Mucosa of rectum (tissue), 2 donors: ENCODE measurements around the gene FYN.

ENCODE experiments used
- H3K27ac ChIP-seq, 2 donors: one replicate each; pipeline ENCODE4 v1.7.0; 2013; ENCODE audit warnings: inconsistent platforms in 2 of 2, low read depth in 2 of 2, low read length in 2 of 2
- H3K27me3 ChIP-seq, 2 donors: one replicate each; pipeline ENCODE4 v1.7.0; 2013; ENCODE audit warnings: low read length in 2 of 2; ENCODE audit not compliant: control insufficient read depth in 2 of 2, insufficient read depth in 2 of 2
- H3K36me3 ChIP-seq, 2 donors: one replicate each; pipeline ENCODE4 v1.7.0; 2013; ENCODE audit warnings: low read length in 2 of 2; ENCODE audit not compliant: control insufficient read depth in 2 of 2, insufficient read depth in 2 of 2
- H3K4me1 ChIP-seq, 2 donors: one replicate each; pipeline ENCODE4 v1.7.0; 2013; ENCODE audit warnings: low read length in 2 of 2, mild to moderate bottlenecking in 1 of 2; ENCODE audit not compliant: control insufficient read depth in 2 of 2, insufficient read depth in 2 of 2
- H3K4me3 ChIP-seq, 2 donors: one replicate each; pipeline ENCODE4 v1.7.0; 2013; ENCODE audit warnings: low read length in 2 of 2
- H3K9ac ChIP-seq, 2 donors: one replicate each; pipeline ENCODE4 v1.7.0; 2013; ENCODE audit warnings: low read length in 2 of 2, low read depth in 1 of 2, mild to moderate bottlenecking in 1 of 2
- H3K9me3 ChIP-seq, 2 donors: one replicate each; pipeline ENCODE4 v1.7.0; 2013; ENCODE audit warnings: low read length in 2 of 2; ENCODE audit not compliant: control insufficient read depth in 2 of 2
- donor health status: healthy.
- donor health status: Normal muscosa, but diverticular disease.

The FYN gene

DNA sequence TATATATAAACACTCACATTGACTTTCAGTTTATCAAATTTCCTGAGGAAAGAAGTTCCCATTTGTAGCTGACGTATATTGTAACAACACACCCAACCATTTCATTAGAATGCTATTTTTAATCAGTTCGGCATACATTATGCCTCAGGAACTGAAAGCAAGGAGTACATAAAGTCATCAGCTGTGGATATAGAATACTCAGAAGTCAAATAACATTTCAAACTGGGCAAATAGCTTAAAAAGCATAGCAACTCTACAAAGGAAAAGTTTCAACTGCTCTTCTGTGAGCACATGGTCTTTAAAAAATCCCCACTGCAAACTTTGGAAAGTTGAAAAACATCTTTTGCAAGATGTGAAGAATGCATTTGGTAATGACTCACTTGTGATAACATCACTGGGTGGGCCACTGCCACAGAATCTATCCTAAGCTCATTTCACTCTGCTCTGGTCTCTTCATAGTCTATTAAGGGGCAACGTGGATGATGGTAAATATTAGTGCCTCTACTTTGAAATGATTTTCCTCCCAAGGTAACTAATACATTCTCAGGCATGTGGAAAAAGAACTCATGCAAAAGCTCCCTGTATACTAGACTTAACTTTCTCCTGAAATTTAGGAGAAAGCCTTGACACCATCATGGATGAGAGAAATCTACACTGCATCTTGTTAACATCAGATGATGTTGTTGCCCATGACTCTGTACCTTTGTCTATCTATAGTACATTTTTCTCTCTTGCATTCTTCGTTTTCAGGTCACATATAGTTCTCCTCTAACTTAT is 49.2 kb downstream of the FYN start:
- H3K9ac ChIP-seq: no peak overlapping the region
- H3K27ac ChIP-seq: peak overlapping the region in 1 of 2 donors; percentile 44
- H3K4me3 ChIP-seq: no peak overlapping the region

DNA sequence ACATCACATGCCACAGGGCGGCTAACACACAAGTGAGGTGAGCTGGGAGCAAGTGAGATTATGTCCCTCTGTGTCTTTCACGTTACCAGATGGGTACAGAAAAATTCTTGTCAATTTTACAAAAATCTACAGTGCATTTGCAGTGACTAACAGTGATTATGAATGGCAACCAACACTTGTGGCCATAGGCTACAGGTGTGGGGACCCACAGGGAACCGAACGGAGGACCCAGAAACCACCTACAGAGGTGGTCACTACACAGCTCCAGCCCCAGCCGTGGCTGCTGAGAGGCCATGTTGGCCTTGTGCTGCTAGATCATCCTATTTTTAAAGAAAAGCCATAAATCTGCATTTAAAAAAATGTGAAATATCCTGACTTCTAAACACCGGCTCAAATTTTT is 50.2 kb downstream of the FYN start:
- Histone ChIP-seq H3K9ac (no peak overlapping the region), H3K4me1 (peaks cover 0 to 7% of the 10 kb centered on the region in 2 donors), H3K9me3 (no peaks in the 10 kb centered on the region), H3K27ac (no peak overlapping the region), H3K4me3 (no peak overlapping the region), H3K36me3 (no peaks in the 10 kb centered on the region), H3K27me3 (no peaks in the 10 kb centered on the region)

More for the DNA sequence above, 49.2 kb downstream of the FYN start:
- Histone ChIP-seq H3K4me1 (no peaks in the 10 kb centered on the region), H3K9me3 (no peaks in the 10 kb centered on the region), H3K36me3 (no peaks in the 10 kb centered on the region), H3K27me3 (no peaks in the 10 kb centered on the region)

DNA sequence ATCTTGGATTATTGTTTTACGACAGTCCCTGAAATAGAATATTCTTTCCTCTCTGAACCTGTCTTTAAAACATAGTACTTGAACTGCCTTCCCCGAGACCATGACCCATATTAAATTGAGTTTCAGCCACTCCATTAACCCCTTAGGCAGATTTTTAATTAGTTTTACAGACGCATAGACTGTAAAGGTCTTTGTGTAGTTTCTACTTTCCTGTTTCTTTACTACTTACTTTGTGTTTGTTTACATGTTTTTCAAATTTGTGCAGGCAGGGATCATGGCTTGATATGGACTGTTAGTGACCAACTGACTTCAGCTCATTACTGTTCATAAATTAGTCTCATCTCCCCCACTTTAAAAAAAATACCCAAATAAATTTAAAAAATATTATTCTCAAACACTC is 53.8 kb downstream of the FYN start:
- Histone ChIP-seq H3K36me3 (no peaks in the 10 kb centered on the region), H3K9ac (no peak overlapping the region), H3K4me1 (peaks cover 0 to 7% of the 10 kb centered on the region in 2 donors), H3K27ac (no peak overlapping the region), H3K9me3 (no peaks in the 10 kb centered on the region), H3K4me3 (no peak overlapping the region), H3K27me3 (no peaks in the 10 kb centered on the region)

DNA sequence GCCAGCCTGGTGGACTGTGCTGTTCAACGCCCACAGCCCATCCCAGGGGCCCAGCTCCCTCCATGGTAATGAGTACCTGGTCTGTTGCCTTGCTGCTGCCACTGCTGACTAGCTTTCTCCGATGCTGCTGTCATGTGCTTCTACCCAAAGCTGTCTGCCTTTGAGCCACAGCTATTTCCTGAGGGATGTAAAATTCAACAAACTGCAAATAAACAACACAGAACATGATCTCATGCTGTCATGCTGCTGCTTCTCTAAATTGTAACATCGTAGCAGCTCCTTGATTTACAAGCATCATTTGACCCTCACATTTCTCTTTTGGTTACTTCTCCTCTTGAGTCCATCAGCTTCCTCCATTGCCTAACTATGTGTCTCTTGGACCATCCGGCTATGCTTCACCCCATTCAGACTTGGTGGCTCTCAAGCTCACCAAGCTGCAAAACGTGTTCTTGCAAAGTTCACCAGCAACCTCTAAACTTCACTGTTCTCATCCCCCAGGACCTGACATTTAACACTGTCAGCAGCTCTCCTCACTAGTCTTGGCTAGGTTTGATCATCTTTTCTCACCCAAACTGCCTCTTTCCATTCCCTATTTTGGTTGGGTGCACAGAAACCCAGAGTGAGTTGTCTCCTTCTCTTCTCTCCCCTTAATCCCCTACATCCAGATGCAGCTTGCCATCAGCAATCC is 54.6 kb downstream of the FYN start:
- Histone ChIP-seq H3K27me3 (no peaks in the 10 kb centered on the region), H3K4me1 (peaks cover 0 to 7% of the 10 kb centered on the region in 2 donors), H3K9ac (no peak overlapping the region), H3K9me3 (no peaks in the 10 kb centered on the region), H3K36me3 (no peaks in the 10 kb centered on the region), H3K4me3 (no peak overlapping the region), H3K27ac (peak overlapping the region in 1 of 2 donors; percentile 13)

DNA sequence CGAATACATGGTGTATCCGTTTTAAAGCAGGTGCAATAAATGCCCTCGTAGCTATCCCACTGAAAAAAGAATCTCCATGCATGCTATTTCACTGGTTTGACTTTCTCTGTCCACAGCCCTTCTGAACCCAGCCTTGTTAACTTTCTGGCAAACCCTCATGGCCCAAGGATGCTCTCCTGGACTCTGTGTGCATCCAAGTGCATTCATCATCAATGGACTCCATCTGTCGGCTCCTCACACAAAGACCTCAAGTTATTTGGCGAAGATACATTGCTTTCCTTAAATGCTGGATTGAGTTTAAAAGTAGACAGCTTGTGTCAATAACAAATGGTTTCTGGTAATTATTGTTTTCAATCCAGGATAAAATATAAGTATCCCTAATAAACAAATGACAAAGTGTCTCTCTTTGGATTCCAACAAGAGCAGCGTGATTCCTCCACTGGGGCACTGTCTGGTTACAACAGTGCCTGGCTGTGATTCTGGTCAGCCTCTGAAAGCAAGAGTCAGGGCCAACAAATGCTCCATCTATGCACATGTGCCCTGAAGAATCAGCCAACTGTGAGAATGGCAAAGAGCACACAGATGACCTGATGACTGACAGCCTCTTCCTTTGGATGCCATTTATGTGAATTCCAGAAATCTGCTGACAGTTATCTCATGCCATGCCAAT is 55.7 kb downstream of the FYN start:
- no peak overlapping the region for H3K27ac ChIP-seq

DNA sequence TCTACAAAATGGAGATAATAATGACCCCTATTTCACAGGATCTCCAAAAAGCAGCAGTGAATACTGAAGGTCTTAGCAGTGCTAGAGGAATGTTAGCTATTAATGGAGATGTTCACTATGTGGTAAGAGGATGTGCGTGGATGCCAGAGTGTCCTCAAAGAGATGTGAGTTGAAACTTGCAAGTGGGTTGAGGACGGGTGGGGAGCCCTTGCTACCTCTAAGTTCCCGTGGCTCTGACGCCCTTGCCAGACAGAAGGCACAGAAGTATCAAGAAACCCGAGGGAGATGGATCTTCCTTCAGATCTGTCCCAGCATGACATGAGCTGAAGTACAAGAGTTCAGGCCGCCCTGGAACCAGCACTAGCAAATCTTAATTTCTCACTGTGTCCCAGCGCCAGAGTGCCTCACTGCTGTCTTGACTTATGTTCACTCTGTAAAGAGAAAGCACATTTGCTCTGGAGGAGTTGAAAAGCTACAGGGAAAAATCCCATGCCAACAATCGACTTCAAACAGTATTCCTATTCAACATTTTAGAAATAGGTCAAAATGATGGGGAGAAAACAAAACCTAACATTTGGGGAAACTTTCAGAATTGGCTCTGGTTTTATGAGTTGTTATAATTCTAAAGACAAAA is 59.5 kb downstream of the FYN start:
- Histone ChIP-seq H3K27me3 (no peaks in the 10 kb centered on the region), H3K4me3 (no peak overlapping the region), H3K27ac (no peak overlapping the region), H3K9me3 (no peaks in the 10 kb centered on the region), H3K36me3 (no peaks in the 10 kb centered on the region), H3K9ac (no peak overlapping the region), H3K4me1 (peaks cover 2 to 7% of the 10 kb centered on the region in 2 donors)

More for the DNA sequence above, 55.7 kb downstream of the FYN start:
- H3K4me1 ChIP-seq: peaks cover 0 to 7% of the 10 kb centered on the region in 2 donors
- no peak overlapping the region for H3K4me3 ChIP-seq
- H3K9me3 ChIP-seq: no peaks in the 10 kb centered on the region
- no peaks in the 10 kb centered on the region for H3K36me3 ChIP-seq
- no peak overlapping the region for H3K9ac ChIP-seq
- H3K27me3 ChIP-seq: no peaks in the 10 kb centered on the region

DNA sequence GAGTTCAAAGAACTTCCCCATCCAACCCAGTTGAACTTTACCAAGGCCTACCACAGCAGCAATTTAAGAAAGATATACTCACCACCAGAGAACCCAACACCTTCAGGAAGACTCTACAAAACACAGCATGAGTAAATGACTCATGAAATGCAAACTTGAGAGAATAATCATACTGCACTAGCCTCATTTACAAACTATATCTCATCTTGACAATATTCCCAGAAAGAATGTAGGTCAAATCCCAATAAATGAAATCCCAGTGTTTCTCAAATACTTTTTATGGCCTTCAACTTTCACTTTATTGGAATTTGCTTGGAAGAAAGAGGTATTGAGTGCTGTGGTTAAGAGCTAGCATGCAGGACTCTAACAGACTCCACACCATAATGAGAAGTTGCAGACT is 60.0 kb downstream of the FYN start:
- H3K4me1 ChIP-seq: peaks cover 1 to 2% of the 10 kb centered on the region in 2 donors
- H3K4me3 ChIP-seq: no peak overlapping the region
- H3K27me3 ChIP-seq: no peaks in the 10 kb centered on the region
- no peaks in the 10 kb centered on the region for H3K36me3 ChIP-seq
- no peak overlapping the region for H3K9ac ChIP-seq
- no peak overlapping the region for H3K27ac ChIP-seq
- no peaks in the 10 kb centered on the region for H3K9me3 ChIP-seq

DNA sequence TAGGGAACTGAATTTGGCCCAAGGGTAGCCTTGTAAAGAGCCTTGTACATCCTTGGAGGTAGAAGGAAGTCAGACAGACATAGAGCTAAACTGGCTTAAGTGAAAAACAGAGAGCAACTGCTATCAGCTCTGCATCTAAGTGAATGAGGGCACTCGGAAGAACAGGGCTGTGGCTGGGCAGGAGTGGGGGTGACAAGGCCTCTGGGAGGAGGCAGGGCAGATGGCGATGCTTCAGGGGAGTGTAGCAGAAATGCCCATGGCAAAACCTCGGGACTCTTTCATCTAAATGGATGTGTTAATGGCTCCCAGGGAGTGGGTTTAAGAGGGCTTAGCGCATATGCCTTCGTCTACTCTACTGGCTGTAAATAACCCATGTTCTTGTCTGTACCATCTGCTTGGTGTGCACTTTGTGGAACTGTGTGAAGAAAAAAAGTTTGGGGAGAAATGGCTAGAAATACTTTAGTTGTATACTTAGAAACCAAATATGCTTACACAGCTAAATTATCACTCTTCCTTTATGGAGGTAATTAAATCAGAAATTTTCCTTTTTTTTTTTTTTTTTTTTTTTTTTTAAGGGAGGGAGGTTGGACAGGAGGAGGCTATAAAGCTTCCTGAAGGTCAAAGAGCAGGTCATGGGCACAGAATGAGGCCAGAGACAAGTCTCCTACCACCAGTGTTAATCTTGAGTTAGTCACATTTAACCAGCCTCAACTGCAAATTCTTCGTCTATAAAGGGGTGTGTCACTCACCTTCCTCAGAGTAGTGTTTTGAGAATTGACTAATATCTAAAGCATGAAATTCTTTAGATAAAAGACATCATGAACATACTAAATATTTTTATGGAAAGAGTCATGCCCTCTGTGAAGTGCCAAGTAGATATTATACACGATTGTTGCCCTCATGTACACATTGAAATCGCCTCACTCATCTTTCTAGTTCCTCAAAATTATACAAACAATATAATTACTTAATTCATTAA is 60.9 kb downstream of the FYN start:
- no peak overlapping the region for H3K27ac ChIP-seq
- no peaks in the 10 kb centered on the region for H3K36me3 ChIP-seq
- peaks cover 0 to 2% of the 10 kb centered on the region in 2 donors for H3K4me1 ChIP-seq
- no peaks in the 10 kb centered on the region for H3K9me3 ChIP-seq
- H3K4me3 ChIP-seq: no peak overlapping the region
- H3K9ac ChIP-seq: no peak overlapping the region
- H3K27me3 ChIP-seq: no peaks in the 10 kb centered on the region
